GM12864 (cell line): ENCODE measurements around the gene SEPSECS.

ENCODE experiments used
- DNase-seq: peaks from one replicate; pipeline ENCODE4 v3.0.0-alpha.2; 2011; ENCODE audit warnings: low read depth
- H3K4me3 ChIP-seq: 2 replicates; pipeline ENCODE4 v1.5.1; 2011; ENCODE audit warnings: mild to moderate bottlenecking, low read depth, low read length, control low read depth
- TF ChIP-seq, protein P1 (sequence below): IDR thresholded peaks from 2 replicates; pipeline ENCODE4 v1.5.1; 2011; ENCODE audit warnings: low read depth, mild to moderate bottlenecking, moderate library complexity, low read length, control low read depth, inconsistent platforms; ENCODE audit errors: missing control alignments

SEPSECS gene

DNA sequence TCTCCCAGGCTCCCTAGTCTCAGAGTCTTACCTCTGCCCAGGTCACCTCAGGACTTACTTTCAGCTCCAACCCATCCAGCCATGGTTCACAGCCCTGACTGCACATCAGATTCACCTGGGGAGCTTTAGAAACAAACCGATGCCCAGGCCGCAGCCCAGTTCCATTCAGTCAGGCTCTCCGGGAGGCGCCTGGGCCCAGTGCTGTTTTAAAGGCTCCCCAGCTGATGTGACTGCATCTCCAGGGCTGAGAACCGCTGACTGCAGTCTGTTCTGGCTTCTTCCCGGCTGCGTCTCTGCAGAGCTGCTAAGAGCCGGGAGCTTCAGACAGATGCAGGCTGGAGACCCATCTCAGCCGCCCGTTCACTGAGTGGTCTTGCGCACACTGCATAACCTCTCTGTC, 85.1 kb downstream of the SEPSECS start:
- TF ChIP-seq, protein P1, sequence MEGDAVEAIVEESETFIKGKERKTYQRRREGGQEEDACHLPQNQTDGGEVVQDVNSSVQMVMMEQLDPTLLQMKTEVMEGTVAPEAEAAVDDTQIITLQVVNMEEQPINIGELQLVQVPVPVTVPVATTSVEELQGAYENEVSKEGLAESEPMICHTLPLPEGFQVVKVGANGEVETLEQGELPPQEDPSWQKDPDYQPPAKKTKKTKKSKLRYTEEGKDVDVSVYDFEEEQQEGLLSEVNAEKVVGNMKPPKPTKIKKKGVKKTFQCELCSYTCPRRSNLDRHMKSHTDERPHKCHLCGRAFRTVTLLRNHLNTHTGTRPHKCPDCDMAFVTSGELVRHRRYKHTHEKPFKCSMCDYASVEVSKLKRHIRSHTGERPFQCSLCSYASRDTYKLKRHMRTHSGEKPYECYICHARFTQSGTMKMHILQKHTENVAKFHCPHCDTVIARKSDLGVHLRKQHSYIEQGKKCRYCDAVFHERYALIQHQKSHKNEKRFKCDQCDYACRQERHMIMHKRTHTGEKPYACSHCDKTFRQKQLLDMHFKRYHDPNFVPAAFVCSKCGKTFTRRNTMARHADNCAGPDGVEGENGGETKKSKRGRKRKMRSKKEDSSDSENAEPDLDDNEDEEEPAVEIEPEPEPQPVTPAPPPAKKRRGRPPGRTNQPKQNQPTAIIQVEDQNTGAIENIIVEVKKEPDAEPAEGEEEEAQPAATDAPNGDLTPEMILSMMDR = no peak
- DNase-seq = no peak
- no peak overlapping the region for H3K4me3 ChIP-seq

DNA sequence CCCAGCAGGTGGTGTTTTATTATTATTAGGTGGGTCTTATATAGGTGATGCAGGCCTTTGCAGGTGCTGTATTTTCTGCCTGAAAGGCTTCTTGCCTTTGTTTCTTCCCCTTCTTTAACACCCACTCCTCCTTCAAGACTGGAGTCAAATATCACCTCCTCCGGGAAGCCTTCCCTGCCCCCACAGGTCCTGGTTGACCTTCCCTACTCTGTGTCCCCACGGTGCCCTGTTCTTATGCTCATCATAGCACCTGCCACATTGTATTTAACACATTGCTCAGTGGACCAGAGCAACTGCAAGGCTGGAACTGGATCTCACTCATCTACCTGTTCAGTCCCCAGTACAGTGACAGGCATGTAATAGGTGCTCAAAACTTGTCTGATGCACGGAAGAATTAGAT, 89.7 kb downstream of the SEPSECS start:
- H3K4me3 ChIP-seq = no peak overlapping the region
- no peak for DNase-seq
- TF ChIP-seq, protein P1 = no peak
